HEK293 (cell line): ENCODE data around the gene ARL13B.

Source experiments
- CTCF ChIA-PET: fragments of 350-600 bp; formaldehyde crosslinking; extraction: SDS; loops from one replicate; lab custom pipeline; 2021; ENCODE audit warnings: antibody characterized with exemption; lab: Yijun Ruan, JAX
- POLR2A ChIA-PET: fragments of 300-600 bp; formaldehyde crosslinking; extraction: SDS; loops from one replicate; lab custom pipeline; 2020; ENCODE audit warnings: antibody characterized with exemption, inconsistent platforms; lab: Yijun Ruan, JAX
- H3K27ac ChIP-seq: fragments of 200-500 bp; sonication (Bioruptor generic); 2 replicates; pipeline ENCODE4 v1.5.1; 2014; ENCODE audit warnings: low read depth, low read length, control low read depth, inconsistent platforms; ENCODE audit errors: extremely low read depth
- H3K36me3 ChIP-seq, 2 experiments: fragments of 200-500 bp in 1 of 2; sonication (Bioruptor generic) in 1 of 2; 1 replicate in 1 of 2; 2 replicates in 1 of 2; pipeline ENCODE4 v1.5.1; 2014 to 2017; ENCODE audit warnings: inconsistent platforms in 2 of 2, low read length in 2 of 2; ENCODE audit not compliant: control insufficient read depth in 2 of 2, insufficient read depth in 1 of 2
- H3K4me1 ChIP-seq: fragments of 200-500 bp; sonication (Bioruptor generic); 2 replicates; pipeline ENCODE4 v1.5.1; 2014; ENCODE audit warnings: mild to moderate bottlenecking, low read length, inconsistent platforms; ENCODE audit not compliant: control insufficient read depth, insufficient read depth
- H3K4me3 ChIP-seq: 2 replicates; pipeline ENCODE4 v1.5.1; 2011; ENCODE audit warnings: low read depth, mild to moderate bottlenecking, control low read depth, low read length, moderate library complexity
- H3K9me3 ChIP-seq: fragments of 200-500 bp; sonication (Bioruptor generic); 2 replicates; pipeline ENCODE4 v1.5.1; 2014; ENCODE audit warnings: low read depth, low read length, inconsistent platforms; ENCODE audit not compliant: control insufficient read depth, insufficient read depth
- BCL11A ChIP-seq: fragments of 450-650 bp; formaldehyde crosslinking; IDR thresholded peaks from 2 replicates; pipeline ENCODE4 v1.5.1; 2016; ENCODE audit warnings: low read depth, missing biosample characterization, missing genetic modification characterization
- EGR2 ChIP-seq: fragments of 450-650 bp; formaldehyde crosslinking; IDR thresholded peaks from 2 replicates; pipeline ENCODE4 v1.5.1; 2016; ENCODE audit warnings: low read depth, missing biosample characterization, missing genetic modification characterization
- FEZF1 ChIP-seq: fragments of 450-650 bp; formaldehyde crosslinking; IDR thresholded peaks from 2 replicates; pipeline ENCODE4 v1.5.1; 2016; ENCODE audit warnings: missing biosample characterization, missing genetic modification characterization
- GLIS1 ChIP-seq: fragments of 450-650 bp; formaldehyde crosslinking; IDR thresholded peaks from 2 replicates; pipeline ENCODE4 v1.5.1; 2016; ENCODE audit warnings: missing biosample characterization, missing genetic modification characterization
- IKZF3 ChIP-seq: fragments of 450-650 bp; IDR thresholded peaks from 2 replicates; pipeline ENCODE4 v1.5.0; 2018; ENCODE audit warnings: missing biosample characterization, mild to moderate bottlenecking, missing genetic modification characterization, moderate library complexity
- PRDM6 ChIP-seq: fragments of 450-650 bp; formaldehyde crosslinking; IDR thresholded peaks from 2 replicates; pipeline ENCODE4 v1.5.1; 2017; ENCODE audit warnings: missing biosample characterization, missing genetic modification characterization
- RBAK ChIP-seq: fragments of 450-650 bp; formaldehyde crosslinking; IDR thresholded peaks from 2 replicates; pipeline ENCODE4 v1.5.1; 2016; ENCODE audit warnings: missing biosample characterization, missing genetic modification characterization
- SCRT1 ChIP-seq: fragments of 450-650 bp; formaldehyde crosslinking; IDR thresholded peaks from 2 replicates; pipeline ENCODE4 v1.5.1; 2016; ENCODE audit warnings: missing biosample characterization, missing genetic modification characterization, borderline replicate concordance
- SETDB1 ChIP-seq: IDR thresholded peaks from one replicate; pipeline ENCODE4 v1.6.1; 2017; ENCODE audit warnings: mild to moderate bottlenecking, low read length, moderate library complexity, mixed read lengths; ENCODE audit not compliant: insufficient read length
- ZBTB49 ChIP-seq: fragments of 450-650 bp; formaldehyde crosslinking; IDR thresholded peaks from 2 replicates; pipeline ENCODE4 v1.5.1; 2016; ENCODE audit warnings: missing biosample characterization, missing genetic modification characterization, low read depth
- ZEB2 ChIP-seq: fragments of 450-650 bp; formaldehyde crosslinking; IDR thresholded peaks from 2 replicates; pipeline ENCODE4 v1.5.1; 2016; ENCODE audit warnings: missing biosample characterization, missing genetic modification characterization
- ZFP41 ChIP-seq: fragments of 450-650 bp; formaldehyde crosslinking; IDR thresholded peaks from 2 replicates; pipeline ENCODE4 v1.5.1; 2016; ENCODE audit warnings: missing biosample characterization, missing genetic modification characterization, borderline replicate concordance
- ZFP69B ChIP-seq: fragments of 450-650 bp; formaldehyde crosslinking; IDR thresholded peaks from 2 replicates; pipeline ENCODE4 v1.5.1; 2016; ENCODE audit warnings: missing biosample characterization, missing genetic modification characterization
- ZNF18 ChIP-seq: fragments of 450-650 bp; formaldehyde crosslinking; IDR thresholded peaks from 2 replicates; pipeline ENCODE4 v1.5.1; 2016; ENCODE audit warnings: missing biosample characterization, missing genetic modification characterization
- ZNF2 ChIP-seq: fragments of 450-650 bp; formaldehyde crosslinking; IDR thresholded peaks from 2 replicates; pipeline ENCODE4 v1.5.1; 2016; ENCODE audit warnings: missing biosample characterization, missing genetic modification characterization
- ZNF23 ChIP-seq: fragments of 450-650 bp; formaldehyde crosslinking; IDR thresholded peaks from 2 replicates; pipeline ENCODE4 v1.5.1; 2016; ENCODE audit warnings: missing biosample characterization, missing genetic modification characterization, borderline replicate concordance
- ZNF266 ChIP-seq: fragments of 450-650 bp; formaldehyde crosslinking; IDR thresholded peaks from 2 replicates; pipeline ENCODE4 v1.5.1; 2016; ENCODE audit warnings: missing biosample characterization, missing genetic modification characterization, low read depth
- ZNF354C ChIP-seq: fragments of 450-650 bp; formaldehyde crosslinking; IDR thresholded peaks from 2 replicates; pipeline ENCODE4 v1.5.1; 2016; ENCODE audit warnings: missing biosample characterization, missing genetic modification characterization, low read depth, borderline replicate concordance
- ZNF366 ChIP-seq: fragments of 450-650 bp; formaldehyde crosslinking; conservative IDR thresholded peaks from 2 replicates; pipeline ENCODE4 v1.5.1; 2016; ENCODE audit warnings: missing biosample characterization, missing genetic modification characterization
- ZNF501 ChIP-seq: fragments of 450-650 bp; formaldehyde crosslinking; IDR thresholded peaks from 2 replicates; pipeline ENCODE4 v1.5.1; 2016; ENCODE audit warnings: missing biosample characterization, missing genetic modification characterization
- ZNF518A ChIP-seq: fragments of 450-650 bp; formaldehyde crosslinking; conservative IDR thresholded peaks from 2 replicates; pipeline ENCODE4 v1.5.1; 2016; ENCODE audit warnings: low read depth, missing biosample characterization, missing genetic modification characterization
- ZNF530 ChIP-seq: fragments of 450-650 bp; formaldehyde crosslinking; IDR thresholded peaks from 2 replicates; pipeline ENCODE4 v1.5.1; 2016; ENCODE audit warnings: low read depth, missing biosample characterization, missing genetic modification characterization
- ZNF626 ChIP-seq: fragments of 450-650 bp; sonication (Bioruptor Pico); formaldehyde crosslinking; IDR thresholded peaks from 2 replicates; pipeline ENCODE4 v1.5.1; 2018; ENCODE audit warnings: missing biosample characterization, missing genetic modification characterization, inconsistent platforms
- ZNF629 ChIP-seq: fragments of 450-650 bp; formaldehyde crosslinking; IDR thresholded peaks from 2 replicates; pipeline ENCODE4 v1.5.1; 2017; ENCODE audit warnings: missing biosample characterization, missing genetic modification characterization
- ZNF660 ChIP-seq: fragments of 450-650 bp; IDR thresholded peaks from 2 replicates; pipeline ENCODE4 v1.5.1; 2018; ENCODE audit warnings: missing biosample characterization, mild to moderate bottlenecking, missing genetic modification characterization
- ZNF792 ChIP-seq: fragments of 450-650 bp; formaldehyde crosslinking; IDR thresholded peaks from 2 replicates; pipeline ENCODE4 v1.5.1; 2016; ENCODE audit warnings: missing biosample characterization, missing genetic modification characterization
- ZNF843 ChIP-seq: fragments of 450-650 bp; formaldehyde crosslinking; IDR thresholded peaks from 2 replicates; pipeline ENCODE4 v1.5.1; 2016; ENCODE audit warnings: missing biosample characterization, missing genetic modification characterization
- TF ChIP-seq, protein P1 (sequence below): fragments of 450-650 bp; formaldehyde crosslinking; IDR thresholded peaks from 2 replicates; pipeline ENCODE4 v1.5.1; 2017; ENCODE audit warnings: missing biosample characterization, mild to moderate bottlenecking, missing genetic modification characterization, moderate library complexity

The ARL13B gene

DNA sequence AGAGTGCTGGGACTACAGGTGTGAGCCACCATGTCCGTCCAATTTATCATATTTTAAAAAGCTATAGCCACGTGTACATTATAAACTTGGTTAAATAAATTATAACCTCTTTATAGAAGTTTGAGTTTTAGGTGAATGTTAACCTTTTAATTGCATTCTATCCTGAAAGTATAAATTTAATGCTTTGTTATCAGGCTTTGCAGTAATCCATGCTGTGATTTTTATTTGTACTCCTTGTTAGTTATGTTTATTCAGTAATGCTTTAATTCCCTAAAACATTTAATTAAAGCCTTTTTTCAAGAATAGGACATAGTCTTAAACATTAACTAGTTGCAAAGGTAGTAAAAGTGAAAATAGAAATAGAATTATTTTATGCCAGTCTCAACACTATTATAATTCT lies 11.7 kb downstream of the ARL13B start:
- CTCF ChIA-PET = no interaction called here
- POLR2A ChIA-PET = no interaction called here
- Histone ChIP-seq H3K27ac (no peak overlapping the region), H3K4me3 (no peak overlapping the region), H3K36me3 (no peaks in the 10 kb centered on the region), H3K4me1 (peaks cover 9% of the 10 kb centered on the region), H3K9me3 (no peaks in the 10 kb centered on the region)
- TF ChIP-seq ZNF792 (tag by site-specific recombination) (no peak), SETDB1 (no peak), PRDM6 (peak; percentile 65), ZNF266 (tag by site-specific recombination) (no peak), ZFP41 (tag by site-specific recombination) (no peak), ZNF354C (no peak), ZNF23 (tag by site-specific recombination) (no peak), ZNF530 (no peak), IKZF3 (tag by site-specific recombination) (no peak), ZNF518A (tag by site-specific recombination) (no peak), ZNF18 (tag by site-specific recombination) (peak; percentile 54; the same call in 1 of the 2 replicates), ZEB2 (no peak), ZNF660 (tag by site-specific recombination) (no peak), GLIS1 (tag by site-specific recombination) (no peak), ZFP69B (tag by site-specific recombination) (no peak), ZNF501 (tag by site-specific recombination) (no peak), EGR2 (tag by site-specific recombination) (no peak), ZNF2 (tag by site-specific recombination) (no peak), BCL11A (no peak), FEZF1 (tag by site-specific recombination) (peak; percentile 40; the same call in 1 of the 2 replicates), ZNF843 (tag by site-specific recombination) (0 out of 2 replicates have a peak, but pooled peaks have one; percentile 53), RBAK (tag by site-specific recombination) (no peak), ZNF626 (tag by site-specific recombination) (no peak), ZNF366 (tag by site-specific recombination) (no peak), ZBTB49 (tag by site-specific recombination) (no peak), SCRT1 (tag by site-specific recombination) (peak; percentile 57; the same call in 1 of the 2 replicates), ZNF629 (tag by site-specific recombination) (no peak)
- TF ChIP-seq, protein P1, sequence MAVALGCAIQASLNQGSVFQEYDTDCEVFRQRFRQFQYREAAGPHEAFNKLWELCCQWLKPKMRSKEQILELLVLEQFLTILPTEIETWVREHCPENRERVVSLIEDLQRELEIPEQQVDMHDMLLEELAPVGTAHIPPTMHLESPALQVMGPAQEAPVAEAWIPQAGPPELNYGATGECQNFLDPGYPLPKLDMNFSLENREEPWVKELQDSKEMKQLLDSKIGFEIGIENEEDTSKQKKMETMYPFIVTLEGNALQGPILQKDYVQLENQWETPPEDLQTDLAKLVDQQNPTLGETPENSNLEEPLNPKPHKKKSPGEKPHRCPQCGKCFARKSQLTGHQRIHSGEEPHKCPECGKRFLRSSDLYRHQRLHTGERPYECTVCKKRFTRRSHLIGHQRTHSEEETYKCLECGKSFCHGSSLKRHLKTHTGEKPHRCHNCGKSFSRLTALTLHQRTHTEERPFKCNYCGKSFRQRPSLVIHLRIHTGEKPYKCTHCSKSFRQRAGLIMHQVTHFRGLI (tag by site-specific recombination) = no peak
